PFSK-1 (cell line): Measurements from ENCODE around the gene CELF1.

Experiments used
- FOXP2 ChIP-seq: optimal IDR thresholded peaks from 2 replicates; pipeline ENCODE3; 2011; ENCODE audit warnings: borderline replicate concordance, control low read depth, inconsistent platforms; ENCODE audit not compliant: insufficient read depth; ENCODE audit errors: extremely low read length, extremely low read depth
- POLR2AphosphoS5 ChIP-seq: IDR thresholded peaks from 2 replicates; pipeline ENCODE4 v1.6.1; 2012; ENCODE audit warnings: low read depth, mild to moderate bottlenecking, control low read depth, low read length, moderate library complexity
- REST ChIP-seq, 2 experiments: IDR thresholded peaks; 2 replicates each; pipeline versions ENCODE4 v1.6.1 to v1.8.0; 2011 to 2012; ENCODE audit warnings: low read depth in 2 of 2, low read length in 2 of 2, control low read depth in 1 of 2, inconsistent platforms in 1 of 2, mild to moderate bottlenecking in 1 of 2, moderate library complexity in 1 of 2; ENCODE audit not compliant: insufficient read depth in 1 of 2
- SIN3A ChIP-seq: IDR thresholded peaks from 2 replicates; pipeline ENCODE4 v1.6.1; 2012; ENCODE audit warnings: mild to moderate bottlenecking, low read length, moderate library complexity, borderline replicate concordance; ENCODE audit not compliant: insufficient read depth
- TAF1 ChIP-seq: IDR thresholded peaks from 2 replicates; pipeline ENCODE4 v1.6.1; 2012; ENCODE audit warnings: low read length, control low read depth, borderline replicate concordance; ENCODE audit not compliant: insufficient read depth

The CELF1 gene

GRCh38 chr11:47478651-47479329, 74.1 kb downstream of the CELF1 start:
- TF ChIP-seq POLR2AphosphoS5 (no peak), TAF1 (no peak), FOXP2 (no peak), REST (IDR thresholded peaks at IDR 0.05; ENCODE audit: insufficient read depth in 1 of 2, low read depth in 2 of 2, low read length in 2 of 2) (no peak), SIN3A (no peak)

GRCh38 chr11:47477753-47478152, 75.2 kb downstream of the CELF1 start:
- TF ChIP-seq REST (IDR thresholded peaks at IDR 0.05; ENCODE audit: insufficient read depth in 1 of 2, low read depth in 2 of 2, low read length in 2 of 2): no peak
- no peak for TF ChIP-seq FOXP2
- TF ChIP-seq POLR2AphosphoS5: no peak; the same call in 1 of the 2 replicates
- no peak for TF ChIP-seq TAF1
- no peak for TF ChIP-seq SIN3A

GRCh38 chr11:47477323-47477722, 75.6 kb downstream of the CELF1 start:
- TF ChIP-seq SIN3A (no peak), TAF1 (no peak), POLR2AphosphoS5 (peak; percentile 3; the same call in 1 of the 2 replicates)

- no peak for TF ChIP-seq REST (IDR thresholded peaks at IDR 0.05; ENCODE audit: insufficient read depth in 1 of 2, low read depth in 2 of 2, low read length in 2 of 2)
Measured at GRCh38 chr11:47470671-47471070, 82.3 kb downstream of the CELF1 start.

- TF ChIP-seq REST (IDR thresholded peaks at IDR 0.05; ENCODE audit: insufficient read depth in 1 of 2, low read depth in 2 of 2, low read length in 2 of 2): no peak
- TF ChIP-seq TAF1: no peak
- TF ChIP-seq POLR2AphosphoS5: no peak
- TF ChIP-seq SIN3A: no peak
- no peak for TF ChIP-seq FOXP2
Measured at GRCh38 chr11:47469361-47470179, 83.4 kb downstream of the CELF1 start.
